HEK293T (cell line): ENCODE data around the gene IFIT1B.

Experiments used
- NFRKB ChIP-seq: fragments of 450-650 bp; IDR thresholded peaks from 2 replicates; pipeline ENCODE4 v1.6.1; 2016; ENCODE audit warnings: mild to moderate bottlenecking, moderate library complexity
- ZNF384 ChIP-seq: fragments of 450-650 bp; IDR thresholded peaks from 2 replicates; pipeline ENCODE4 v1.6.1; 2016

- TF ChIP-seq ZNF384 (no peak), NFRKB (no peak)
These were observed 45.7 kb upstream of the IFIT1B start for GRCh38 chr10:89332123-89332633.
